Renal pelvis (tissue), 12 donors: ENCODE data around the gene AKR1A1. TPM values are rescaled to one million over a fixed set of nuclear protein-coding genes. Genes with fewer than 3 reads are reported as not detected.
"Not testable (repeated sequence)": the region's sequence is repeated elsewhere in the genome, so short reads cannot be mapped to it uniquely, and the experiment has no call there.

Experiments used
- DNase-seq: peaks from one replicate; pipeline ENCODE4 v3.0.0-alpha.2; 2013
- long read RNA-seq, 16 experiments: transcript quantifications; one replicate each; lab custom pipeline, GENCODE V29; 2026
- polyA plus RNA-seq, 3 donors: library from polyadenylated mRNA; unstranded; fragments of 120-200 nt; gene quantifications; one replicate each; pipeline ENCODE4 v1.2.1, GENCODE V29; 2013; ENCODE audit not compliant: insufficient read length in 3 of 3

Gene AKR1A1
- 100 to 1,000 TPM; 313 to 323 (median 320) TPM for polyA plus RNA-seq
- long read RNA-seq, donor 1, transcript AKR1A1-206 (3 exons, 630 nt) = minor isoform, 13 of 259 reads
- long read RNA-seq, donor 1, transcript AKR1A1-201 (9 exons, 1,166 nt) = major isoform, 89 of 259 reads
- long read RNA-seq, donor 1, transcript AKR1A1-214 (10 exons, 1,360 nt) = minor isoform, 17 of 259 reads
- long read RNA-seq, donor 1, transcript AKR1A1-202 (10 exons, 1,818 nt) = minor isoform, 31 of 259 reads
- long read RNA-seq, donor 1, partial matches to known transcripts = 103 of 259 reads
- long read RNA-seq, donor 1, other reads (novel, unspliced or antisense) = 0 of 259 reads
- long read RNA-seq, donor 2, transcript AKR1A1-214 (10 exons, 1,360 nt) = minor isoform, 12 of 289 reads
- long read RNA-seq, donor 2, transcript AKR1A1-202 (10 exons, 1,818 nt) = minor isoform, 16 of 289 reads
- long read RNA-seq, donor 2, transcript AKR1A1-205 (4 exons, 948 nt) = minor isoform, 7 of 289 reads
- long read RNA-seq, donor 2, transcript AKR1A1-201 (9 exons, 1,166 nt) = major isoform, 88 of 289 reads
- long read RNA-seq, donor 2, partial matches to known transcripts = 152 of 289 reads
- long read RNA-seq, donor 2, other reads (novel, unspliced or antisense) = 0 of 289 reads
- long read RNA-seq, donor 3, transcript AKR1A1-214 (10 exons, 1,360 nt) = minor isoform, 10 of 163 reads
- long read RNA-seq, donor 3, transcript AKR1A1-201 (9 exons, 1,166 nt) = major isoform, 50 of 163 reads
- long read RNA-seq, donor 3, transcript AKR1A1-206 (3 exons, 630 nt) = minor isoform, 10 of 163 reads
- long read RNA-seq, donor 3, transcript AKR1A1-205 (4 exons, 948 nt) = minor isoform, 8 of 163 reads
- long read RNA-seq, donor 3, partial matches to known transcripts = 73 of 163 reads
- long read RNA-seq, donor 3, other reads (novel, unspliced or antisense) = 0 of 163 reads
- long read RNA-seq, donor 4, transcript AKR1A1-214 (10 exons, 1,360 nt) = minor isoform, 9 of 309 reads
- long read RNA-seq, donor 4, transcript AKR1A1-202 (10 exons, 1,818 nt) = minor isoform, 20 of 309 reads
- long read RNA-seq, donor 4, transcript AKR1A1-201 (9 exons, 1,166 nt) = major isoform, 94 of 309 reads
- long read RNA-seq, donor 4, transcript AKR1A1-206 (3 exons, 630 nt) = minor isoform, 16 of 309 reads
- long read RNA-seq, donor 4, partial matches to known transcripts = 156 of 309 reads
- long read RNA-seq, donor 4, other reads (novel, unspliced or antisense) = 5 of 309 reads
- long read RNA-seq, donor 5, transcript AKR1A1-201 (9 exons, 1,166 nt) = major isoform, 46 of 107 reads
- long read RNA-seq, donor 5, transcript AKR1A1-214 (10 exons, 1,360 nt) = minor isoform, 5 of 107 reads
- long read RNA-seq, donor 5, transcript AKR1A1-202 (10 exons, 1,818 nt) = minor isoform, 7 of 107 reads
- long read RNA-seq, donor 5, partial matches to known transcripts = 45 of 107 reads
- long read RNA-seq, donor 5, other reads (novel, unspliced or antisense) = 0 of 107 reads
- long read RNA-seq, donor 6, transcript AKR1A1-204 (4 exons, 1,018 nt) = minor isoform, 6 of 232 reads
- long read RNA-seq, donor 6, transcript AKR1A1-201 (9 exons, 1,166 nt) = major isoform, 76 of 232 reads
- long read RNA-seq, donor 6, transcript AKR1A1-207 (2 exons, 335 nt) = minor isoform, 7 of 232 reads
- long read RNA-seq, donor 6, transcript AKR1A1-202 (10 exons, 1,818 nt) = minor isoform, 17 of 232 reads
- long read RNA-seq, donor 6, partial matches to known transcripts = 110 of 232 reads
- long read RNA-seq, donor 6, other reads (novel, unspliced or antisense) = 0 of 232 reads
- long read RNA-seq, donor 7, transcript AKR1A1-202 (10 exons, 1,818 nt) = minor isoform, 12 of 250 reads
- long read RNA-seq, donor 7, transcript AKR1A1-207 (2 exons, 335 nt) = minor isoform, 8 of 250 reads
- long read RNA-seq, donor 7, transcript AKR1A1-201 (9 exons, 1,166 nt) = major isoform, 84 of 250 reads
- long read RNA-seq, donor 7, transcript AKR1A1-206 (3 exons, 630 nt) = minor isoform, 23 of 250 reads
- long read RNA-seq, donor 7, partial matches to known transcripts = 106 of 250 reads
- long read RNA-seq, donor 7, other reads (novel, unspliced or antisense) = 5 of 250 reads
- long read RNA-seq, donor 8, transcript AKR1A1-201 (9 exons, 1,166 nt) = major isoform, 8 of 49 reads
- long read RNA-seq, donor 8, partial matches to known transcripts = 26 of 49 reads
- long read RNA-seq, donor 8, other reads (novel, unspliced or antisense) = 0 of 49 reads
- long read RNA-seq, donor 9, transcript AKR1A1-202 (10 exons, 1,818 nt) = minor isoform, 23 of 328 reads
- long read RNA-seq, donor 9, transcript AKR1A1-201 (9 exons, 1,166 nt) = major isoform, 95 of 328 reads
- long read RNA-seq, donor 9, transcript AKR1A1-214 (10 exons, 1,360 nt) = minor isoform, 11 of 328 reads
- long read RNA-seq, donor 9, transcript AKR1A1-206 (3 exons, 630 nt) = minor isoform, 9 of 328 reads
- long read RNA-seq, donor 9, partial matches to known transcripts = 176 of 328 reads
- long read RNA-seq, donor 9, other reads (novel, unspliced or antisense) = 0 of 328 reads
- long read RNA-seq, donor 10, transcript AKR1A1-206 (3 exons, 630 nt) = minor isoform, 12 of 213 reads
- long read RNA-seq, donor 10, transcript AKR1A1-201 (9 exons, 1,166 nt) = major isoform, 56 of 213 reads
- long read RNA-seq, donor 10, transcript AKR1A1-202 (10 exons, 1,818 nt) = minor isoform, 13 of 213 reads
- long read RNA-seq, donor 10, transcript AKR1A1-205 (4 exons, 948 nt) = minor isoform, 12 of 213 reads
- long read RNA-seq, donor 10, partial matches to known transcripts = 97 of 213 reads
- long read RNA-seq, donor 10, other reads (novel, unspliced or antisense) = 0 of 213 reads
- long read RNA-seq, donor 11, transcript AKR1A1-206 (3 exons, 630 nt) = minor isoform, 9 of 124 reads
- long read RNA-seq, donor 11, transcript AKR1A1-202 (10 exons, 1,818 nt) = minor isoform, 8 of 124 reads
- long read RNA-seq, donor 11, transcript AKR1A1-201 (9 exons, 1,166 nt) = major isoform, 48 of 124 reads
- long read RNA-seq, donor 11, partial matches to known transcripts = 53 of 124 reads
- long read RNA-seq, donor 11, other reads (novel, unspliced or antisense) = 0 of 124 reads
- long read RNA-seq, donor 12, transcript AKR1A1-214 (10 exons, 1,360 nt) = minor isoform, 17 of 304 reads
- long read RNA-seq, donor 12, transcript AKR1A1-201 (9 exons, 1,166 nt) = major isoform, 105 of 304 reads
- long read RNA-seq, donor 12, transcript AKR1A1-206 (3 exons, 630 nt) = minor isoform, 14 of 304 reads
- long read RNA-seq, donor 12, transcript AKR1A1-202 (10 exons, 1,818 nt) = minor isoform, 21 of 304 reads
- long read RNA-seq, donor 12, partial matches to known transcripts = 132 of 304 reads
- long read RNA-seq, donor 12, other reads (novel, unspliced or antisense) = 0 of 304 reads
- long read RNA-seq, donor 13, transcript AKR1A1-202 (10 exons, 1,818 nt) = minor isoform, 8 of 96 reads
- long read RNA-seq, donor 13, transcript AKR1A1-201 (9 exons, 1,166 nt) = major isoform, 25 of 96 reads
- long read RNA-seq, donor 13, transcript AKR1A1-206 (3 exons, 630 nt) = minor isoform, 13 of 96 reads
- long read RNA-seq, donor 13, partial matches to known transcripts = 38 of 96 reads
- long read RNA-seq, donor 13, other reads (novel, unspliced or antisense) = 0 of 96 reads
- long read RNA-seq, donor 14 = 0 reads
- long read RNA-seq, donor 15, transcript AKR1A1-206 (3 exons, 630 nt) = minor isoform, 14 of 397 reads
- long read RNA-seq, donor 15, transcript AKR1A1-214 (10 exons, 1,360 nt) = minor isoform, 13 of 397 reads
- long read RNA-seq, donor 15, transcript AKR1A1-202 (10 exons, 1,818 nt) = minor isoform, 31 of 397 reads
- long read RNA-seq, donor 15, transcript AKR1A1-201 (9 exons, 1,166 nt) = major isoform, 97 of 397 reads
- long read RNA-seq, donor 15, partial matches to known transcripts = 225 of 397 reads
- long read RNA-seq, donor 15, other reads (novel, unspliced or antisense) = 0 of 397 reads
- long read RNA-seq, donor 16, transcript AKR1A1-201 (9 exons, 1,166 nt) = major isoform, 74 of 264 reads
- long read RNA-seq, donor 16, transcript AKR1A1-202 (10 exons, 1,818 nt) = minor isoform, 25 of 264 reads
- long read RNA-seq, donor 16, transcript AKR1A1-206 (3 exons, 630 nt) = minor isoform, 14 of 264 reads
- long read RNA-seq, donor 16, transcript AKR1A1-214 (10 exons, 1,360 nt) = minor isoform, 10 of 264 reads
- long read RNA-seq, donor 16, partial matches to known transcripts = 131 of 264 reads
- long read RNA-seq, donor 16, other reads (novel, unspliced or antisense) = 0 of 264 reads

GRCh38 chr1:45550401-45551351 lies at the start of gene AKR1A1:
AKR1A1 (plus strand) TSS chr1:45550826; CDS start chr1:45561795, 10,969 bp downstream.
- DNase-seq = peak; percentile 90

GRCh38 chr1:45501505-45501859 lies 49.1 kb upstream of the AKR1A1 start:
- no peak for DNase-seq

GRCh38 chr1:45503462-45504360 lies 46.9 kb upstream of the AKR1A1 start:
- no peak for DNase-seq

- DNase-seq = no peak
Measured at GRCh38 chr1:45507195-45507594, 43.4 kb upstream of the AKR1A1 start.

DNA sequence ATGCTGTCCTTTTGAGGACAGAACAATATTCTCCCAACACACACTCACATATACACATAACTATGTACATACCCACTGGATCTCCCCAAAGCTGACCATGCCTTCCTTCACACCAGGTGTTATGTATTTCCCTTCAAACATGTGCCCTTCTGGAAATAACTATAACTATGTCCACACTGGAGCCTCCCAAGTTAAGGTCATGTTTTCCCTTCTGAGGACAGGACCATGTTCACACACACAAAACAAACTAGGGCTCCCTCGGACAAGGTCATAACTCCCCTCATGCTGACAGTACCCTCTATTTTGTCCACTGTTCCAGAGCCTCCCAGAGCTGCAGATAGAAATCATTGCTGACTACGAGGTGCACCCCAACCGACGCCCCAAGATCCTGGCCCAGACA lies 42.7 kb upstream of the AKR1A1 start:
- DNase-seq = no peak

DNA sequence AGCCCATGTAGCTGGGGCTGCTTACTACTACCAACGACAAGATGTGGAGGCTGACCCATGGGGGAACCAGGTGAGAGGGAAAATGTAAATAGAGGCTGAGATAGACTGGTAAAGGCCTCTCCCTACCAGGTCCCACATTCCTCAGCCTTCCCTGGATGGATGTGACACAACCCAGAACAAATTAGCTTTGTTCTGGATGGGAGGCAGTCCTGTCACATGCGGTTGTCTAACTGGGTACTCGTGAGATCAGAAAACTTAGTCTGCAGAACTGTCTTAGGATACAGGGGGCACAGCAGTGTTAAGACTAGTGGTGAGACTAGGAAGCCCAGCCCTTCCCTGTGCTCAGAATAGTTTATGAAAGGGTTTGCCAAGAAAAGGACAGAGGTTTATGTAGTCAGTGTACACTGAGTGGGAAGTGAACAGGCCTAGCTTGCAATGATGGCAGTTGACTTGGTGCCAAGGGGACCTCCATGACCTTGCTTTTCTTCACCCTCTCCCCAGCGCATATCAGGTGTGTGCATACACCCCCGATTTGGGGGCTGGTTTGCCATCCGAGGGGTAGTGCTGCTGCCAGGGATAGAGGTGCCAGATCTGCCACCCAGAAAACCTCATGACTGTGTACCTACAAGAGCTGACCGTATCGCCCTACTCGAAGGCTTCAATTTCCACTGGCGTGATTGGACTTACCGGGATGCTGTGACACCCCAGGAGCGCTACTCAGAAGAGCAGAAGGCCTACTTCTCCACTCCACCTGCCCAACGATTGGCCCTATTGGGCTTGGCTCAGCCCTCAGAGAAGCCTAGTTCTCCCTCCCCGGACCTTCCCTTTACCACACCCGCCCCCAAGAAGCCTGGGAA lies 42.1 kb upstream of the AKR1A1 start:
- DNase-seq = no peak

- DNase-seq = no peak
Measured at GRCh38 chr1:45510036-45510971, 40.3 kb upstream of the AKR1A1 start.

DNA sequence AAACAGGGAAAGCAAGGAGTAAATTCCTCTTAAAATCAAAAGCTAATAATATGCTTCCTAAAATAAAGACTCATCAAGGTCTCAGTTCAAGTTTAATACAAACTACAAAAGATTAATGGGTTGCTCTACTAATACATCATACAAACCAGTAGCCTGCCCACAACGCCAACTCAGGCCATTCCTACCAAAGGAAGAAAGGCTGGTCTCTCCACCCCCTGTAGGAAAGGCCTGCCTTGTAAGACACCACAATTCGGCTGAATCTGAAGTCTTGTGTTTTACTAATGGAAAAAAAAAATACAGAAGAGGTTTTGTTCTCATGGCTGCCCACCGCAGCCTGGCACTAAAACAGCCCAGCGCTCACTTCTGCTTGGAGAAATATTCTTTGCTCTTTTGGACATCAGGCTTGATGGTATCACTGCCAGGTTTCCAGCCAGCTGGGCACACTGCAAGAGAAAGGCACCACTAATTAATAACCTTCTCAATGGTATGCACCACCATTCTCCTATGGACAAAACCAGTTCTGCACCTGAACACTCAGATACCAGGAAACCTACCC lies 39.6 kb upstream of the AKR1A1 start:
- no peak for DNase-seq

GRCh38 chr1:45512641-45513054 lies 38.0 kb upstream of the AKR1A1 start:
- DNase-seq = no peak

DNA sequence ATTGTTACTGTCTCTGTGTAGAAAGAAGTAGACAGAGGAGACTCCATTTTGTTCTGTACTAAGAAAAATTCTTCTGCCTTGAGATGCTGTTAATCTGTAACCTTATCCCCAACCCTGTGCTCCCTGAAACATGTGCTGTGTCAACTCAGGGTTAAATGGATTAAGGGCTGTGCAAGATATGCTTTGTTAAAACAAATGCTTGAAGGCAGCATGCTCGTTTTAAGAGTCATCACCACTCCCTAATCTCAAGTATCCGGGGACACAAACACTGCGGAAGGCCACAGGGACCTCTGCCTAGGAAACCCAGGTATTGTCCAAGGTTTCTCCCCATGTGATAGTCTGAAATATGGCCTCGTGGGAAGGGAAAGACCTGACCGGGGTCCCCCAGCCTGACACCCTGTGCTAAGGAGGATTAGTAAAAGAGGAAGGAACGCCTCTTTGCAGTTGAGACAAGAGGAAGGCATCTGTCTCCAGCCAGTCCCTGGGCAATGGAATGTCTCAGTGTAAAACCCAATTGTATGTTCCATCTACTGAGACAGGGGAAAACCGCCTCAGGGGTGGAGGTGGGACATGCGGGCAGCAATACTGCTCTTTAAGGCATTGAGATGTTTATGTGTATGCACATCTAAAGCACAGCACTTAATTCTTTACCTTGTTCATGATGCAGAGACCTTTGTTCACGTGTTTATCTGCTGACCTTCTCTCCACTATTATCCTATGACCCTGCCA lies 36.9 kb upstream of the AKR1A1 start:
- not testable (repeated sequence) for DNase-seq
